Activated naive CD4-positive, alpha-beta T cell treated with anti-CD3 and anti-CD28 coated beads, Interleukin-2, amount 50 U/mL, for 16 hours (primary cell): Measurements from ENCODE around the gene SPACA6.
A peak's percentile ranks its signal among the peaks of the same experiment; 100 is the strongest.
"Not testable (repeated sequence)": the region's sequence is repeated elsewhere in the genome, so short reads cannot be mapped to it uniquely, and the experiment has no call there.

Experiments used
- DNase-seq: peaks from one replicate; pipeline ENCODE4 v3.0.0-alpha.2; 2020

SPACA6 gene

DNA sequence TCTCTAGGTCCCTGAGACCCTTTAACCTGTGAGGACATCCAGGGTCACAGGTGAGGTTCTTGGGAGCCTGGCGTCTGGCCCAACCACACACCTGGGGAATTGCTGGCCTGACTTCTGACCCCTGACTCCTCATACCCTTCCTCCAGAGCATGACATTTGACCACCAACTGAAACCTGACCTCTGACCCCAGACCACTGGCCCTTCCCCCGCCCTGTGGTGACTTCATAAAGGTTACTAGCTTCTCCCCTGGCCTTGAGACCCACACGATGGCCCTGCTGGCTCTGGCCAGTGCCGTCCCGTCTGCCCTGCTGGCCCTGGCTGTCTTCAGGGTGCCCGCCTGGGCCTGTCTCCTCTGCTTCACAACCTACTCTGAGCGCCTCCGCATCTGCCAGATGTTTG lies at the start of gene SPACA6:
Gene SPACA6 (plus strand): TSS at position 71 of the 400 bp plus-strand sequence. CDS start 197 bp downstream, at position 268.
- DNase-seq, result no peak

DNA sequence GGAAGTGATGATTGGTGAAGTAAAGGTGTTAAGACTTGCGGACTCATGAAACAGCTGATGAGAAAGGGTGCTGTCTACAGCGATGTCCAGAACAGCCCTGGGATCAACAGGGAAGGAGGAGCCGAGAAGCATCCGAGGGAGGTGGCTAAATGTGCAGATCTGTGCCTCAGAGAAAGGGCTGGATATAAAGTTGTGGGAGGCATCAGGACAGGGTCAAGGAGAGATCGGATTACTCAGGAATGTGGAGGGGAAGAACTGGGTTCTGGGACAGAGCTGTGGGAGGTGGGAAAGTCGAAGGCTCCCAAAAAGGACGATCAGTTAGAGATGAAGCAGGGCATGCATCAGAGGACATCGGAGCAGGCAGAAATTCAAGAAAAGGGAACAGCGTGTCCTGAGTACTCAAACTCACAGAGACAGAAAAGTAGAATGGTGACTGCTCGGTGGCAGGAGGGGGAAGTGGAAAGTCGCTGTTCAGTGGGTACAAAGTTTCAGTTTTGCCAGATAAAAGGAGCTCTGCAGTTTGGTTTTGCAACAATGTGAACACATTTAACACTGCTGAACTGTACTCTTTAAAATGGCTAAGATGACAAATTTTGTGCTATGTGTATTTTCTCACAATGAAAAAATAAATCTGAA lies 48.4 kb upstream of the SPACA6 start:
- DNase-seq, result no peak

DNA sequence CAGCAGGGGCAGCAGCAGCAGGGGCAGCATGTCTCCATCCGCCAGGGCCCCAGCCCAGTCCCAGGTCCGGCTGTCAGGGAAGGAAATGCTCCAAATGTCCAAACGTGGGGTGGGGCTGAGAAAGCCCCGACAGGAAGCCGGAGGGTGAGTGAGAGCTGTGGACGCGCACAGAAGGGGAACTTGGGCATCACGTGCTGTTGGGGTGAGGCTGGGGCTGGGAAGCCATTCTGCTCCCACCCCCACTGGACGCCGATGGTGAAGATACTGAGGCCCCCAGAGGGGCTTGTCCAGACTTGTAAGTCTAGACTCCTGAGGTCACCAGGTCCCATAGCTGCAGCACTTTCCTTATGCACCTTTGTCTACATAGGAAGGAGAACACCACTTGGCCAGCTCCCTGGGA lies 46.4 kb upstream of the SPACA6 start, which contains the start of gene SIGLEC14:
Gene SIGLEC14 (minus strand): TSS at position 96 of the 400 bp plus-strand sequence. CDS start 66 bp downstream, at position 30.
- DNase-seq, result not testable (repeated sequence)

GRCh38 chr19:51647318-51647717 lies 45.8 kb upstream of the SPACA6 start:
- DNase-seq, result no peak

GRCh38 chr19:51651216-51651846 lies 41.8 kb upstream of the SPACA6 start:
- DNase-seq, result no peak

DNA sequence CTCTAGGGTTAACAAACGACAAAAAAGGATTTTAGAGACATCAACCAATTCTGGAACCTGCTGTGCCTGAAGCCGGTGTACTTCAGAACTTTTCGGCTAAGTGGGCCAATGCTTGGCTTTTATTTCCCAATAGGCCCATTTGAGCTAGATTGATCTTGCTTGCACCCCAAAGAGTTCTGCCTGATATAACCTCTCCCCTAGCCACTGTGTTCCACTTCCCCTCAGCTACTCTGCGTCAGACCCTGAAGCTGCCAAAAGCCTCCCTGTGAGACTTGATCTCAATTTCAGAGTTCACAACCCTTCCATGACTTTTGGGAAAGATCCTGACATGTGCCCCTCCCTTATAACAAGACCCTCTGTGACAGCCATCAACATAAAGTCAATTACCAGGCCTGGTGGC lies 40.9 kb upstream of the SPACA6 start:
- DNase-seq, result no peak

- DNase-seq, result no peak
Measured at GRCh38 chr19:51653162-51653561, 40.0 kb upstream of the SPACA6 start.

DNA sequence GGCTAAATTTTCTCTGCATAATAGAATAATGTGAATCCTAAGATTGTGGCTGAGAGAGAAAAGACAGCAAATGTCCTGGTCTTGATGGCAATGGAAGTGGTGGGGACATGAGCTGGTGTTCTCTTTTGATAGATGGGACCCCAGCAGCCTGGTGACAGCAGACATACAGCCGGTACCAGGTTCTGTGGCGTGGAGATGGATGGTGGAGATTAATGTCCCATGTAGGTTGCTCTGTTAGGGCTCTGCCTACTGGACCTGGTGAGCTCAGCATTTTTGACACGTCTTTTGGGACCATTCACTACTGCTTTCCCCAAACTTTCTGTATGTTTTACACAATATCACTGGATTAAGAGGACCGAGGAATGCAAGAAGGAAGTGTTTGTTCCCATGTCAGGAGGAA lies 38.3 kb upstream of the SPACA6 start:
- DNase-seq, result no peak

- peak; percentile 46 for DNase-seq
Measured at GRCh38 chr19:51660975-51661600, 32.0 kb upstream of the SPACA6 start.

- no peak for DNase-seq
Measured at GRCh38 chr19:51663650-51664049, 29.5 kb upstream of the SPACA6 start.

DNA sequence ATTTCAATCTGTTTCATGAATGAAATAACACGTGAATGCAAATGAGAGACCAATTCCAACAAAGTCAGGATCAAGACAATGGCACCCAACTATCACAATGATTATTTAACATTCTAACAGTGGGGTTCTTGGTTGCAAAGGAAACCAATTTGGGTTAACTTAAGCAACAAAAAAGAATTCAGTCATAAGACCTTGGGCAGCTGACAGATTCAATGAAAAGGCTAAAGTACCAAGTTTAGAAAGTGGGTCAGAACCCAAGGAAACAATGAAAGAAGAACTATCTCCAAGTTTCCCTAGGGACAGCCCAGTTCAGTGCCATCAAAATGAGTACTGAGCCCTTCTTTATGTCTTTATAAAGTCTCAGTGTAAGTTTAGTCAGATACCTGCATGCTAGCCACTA lies 29.0 kb upstream of the SPACA6 start:
- no peak for DNase-seq

GRCh38 chr19:51664997-51665396 lies 28.1 kb upstream of the SPACA6 start:
- DNase-seq, result no peak

DNA sequence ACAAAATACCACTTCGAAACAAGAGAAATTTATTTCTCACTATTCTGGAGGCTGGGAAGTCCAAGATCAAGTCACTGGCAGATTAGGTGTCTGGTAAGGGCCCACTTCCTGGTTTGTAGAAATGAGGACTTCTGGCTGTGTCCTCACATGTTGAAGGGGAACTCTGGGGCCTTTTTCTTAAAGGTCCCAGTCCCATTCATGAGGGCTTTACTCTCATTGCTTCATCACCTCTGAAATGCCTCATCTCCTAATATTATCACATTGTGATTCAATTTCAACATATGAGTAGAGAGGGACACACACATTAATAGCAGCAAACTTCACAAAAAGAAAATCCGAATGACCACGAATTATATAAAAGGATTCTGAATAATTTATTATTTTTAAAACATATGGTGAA lies 24.9 kb upstream of the SPACA6 start:
- no peak for DNase-seq

DNA sequence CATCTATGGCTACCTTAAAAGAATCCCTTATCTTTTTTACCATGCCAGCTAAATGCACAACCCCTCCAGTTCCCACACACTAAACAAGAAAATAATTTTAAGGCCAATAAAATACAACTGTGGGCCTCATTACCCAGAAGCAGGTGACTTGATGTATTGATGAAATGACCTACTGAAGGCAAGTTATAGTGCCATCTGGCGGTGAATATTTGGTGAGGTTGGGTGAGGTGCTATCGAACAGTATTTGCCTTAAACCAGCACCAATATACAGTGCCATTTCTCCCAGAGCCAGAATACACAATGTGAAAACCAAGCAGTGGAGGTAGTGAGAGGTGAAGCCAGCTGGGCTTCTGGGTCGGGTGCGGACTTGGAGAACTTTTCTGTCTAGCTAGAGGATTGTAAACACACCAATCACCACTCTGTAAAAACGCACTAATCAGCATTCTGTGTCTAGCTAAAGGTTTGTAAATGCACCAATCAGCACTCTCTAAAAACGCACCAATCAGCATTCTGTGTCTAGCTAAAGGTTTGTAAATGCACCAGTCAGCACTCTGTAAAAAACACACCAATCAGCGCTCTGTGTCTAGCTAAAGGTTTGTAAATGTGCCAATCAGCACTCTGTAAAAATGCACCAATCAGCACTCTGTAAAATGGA lies 17.1 kb upstream of the SPACA6 start:
- not testable (repeated sequence) for DNase-seq

- peak; percentile 31 for DNase-seq
Measured at GRCh38 chr19:51676566-51677083, 16.5 kb upstream of the SPACA6 start.

GRCh38 chr19:51680474-51680873 lies 12.7 kb upstream of the SPACA6 start:
- DNase-seq, result no peak

GRCh38 chr19:51681286-51681941 lies 11.7 kb upstream of the SPACA6 start:
- no peak for DNase-seq

- no peak for DNase-seq
Measured at GRCh38 chr19:51686171-51686570, 7.0 kb upstream of the SPACA6 start.

GRCh38 chr19:51687791-51688670 lies 5.1 kb upstream of the SPACA6 start:
- DNase-seq, result no peak

- no peak for DNase-seq
Measured at GRCh38 chr19:51688671-51689571, 4.2 kb upstream of the SPACA6 start.
